Measurements from ENCODE around the gene CCNJ. TPM values are rescaled to one million over a fixed set of nuclear protein-coding genes. Genes with fewer than 3 reads are reported as not detected.

CCNJ gene
- total RNA-seq, 2 donors from 2014 or later = 3.9 to 7.9 TPM

Small RNAs within 50 kb of the gene (microRNA-seq; reads per million reads assigned to microRNA genes)
- gene MIR3157 (ENCODE audit: borderline number of aligned reads in 2 of 2, borderline replicate concordance in 2 of 2) = 10.7 to 15.3 reads per million in 2 donors

Small RNAs within 50 kb of the gene (small RNA-seq; reads per million reads assigned to genes)
- gene MIR3157 = not detected

Other genes starting within 250 kb of the CCNJ start
- gene CC2D2B, start 135.6 kb upstream of the CCNJ start, total RNA-seq = 1 to 10 TPM in 1 of 2 donors, under 1 TPM in 1; 0.99 to 3.4 TPM
- gene ZNF518A, start 86.7 kb downstream of the CCNJ start, total RNA-seq = 10 to 100 TPM; 23.1 to 24.4 TPM
- gene BLNK, start 228.0 kb downstream of the CCNJ start, total RNA-seq = 10 to 100 TPM; 13.5 to 55.4 TPM

Data from body of pancreas (tissue), 4 donors.